Femur (tissue), 1 donor: ENCODE results near the gene EXPH5.
"Not testable (repeated sequence)": the region's sequence is repeated elsewhere in the genome, so short reads cannot be mapped to it uniquely, and the experiment has no call there.

Experiments used
- DNase-seq: peaks from one replicate; pipeline ENCODE4 v3.0.0-alpha.2; 2017

EXPH5 gene, protein sequence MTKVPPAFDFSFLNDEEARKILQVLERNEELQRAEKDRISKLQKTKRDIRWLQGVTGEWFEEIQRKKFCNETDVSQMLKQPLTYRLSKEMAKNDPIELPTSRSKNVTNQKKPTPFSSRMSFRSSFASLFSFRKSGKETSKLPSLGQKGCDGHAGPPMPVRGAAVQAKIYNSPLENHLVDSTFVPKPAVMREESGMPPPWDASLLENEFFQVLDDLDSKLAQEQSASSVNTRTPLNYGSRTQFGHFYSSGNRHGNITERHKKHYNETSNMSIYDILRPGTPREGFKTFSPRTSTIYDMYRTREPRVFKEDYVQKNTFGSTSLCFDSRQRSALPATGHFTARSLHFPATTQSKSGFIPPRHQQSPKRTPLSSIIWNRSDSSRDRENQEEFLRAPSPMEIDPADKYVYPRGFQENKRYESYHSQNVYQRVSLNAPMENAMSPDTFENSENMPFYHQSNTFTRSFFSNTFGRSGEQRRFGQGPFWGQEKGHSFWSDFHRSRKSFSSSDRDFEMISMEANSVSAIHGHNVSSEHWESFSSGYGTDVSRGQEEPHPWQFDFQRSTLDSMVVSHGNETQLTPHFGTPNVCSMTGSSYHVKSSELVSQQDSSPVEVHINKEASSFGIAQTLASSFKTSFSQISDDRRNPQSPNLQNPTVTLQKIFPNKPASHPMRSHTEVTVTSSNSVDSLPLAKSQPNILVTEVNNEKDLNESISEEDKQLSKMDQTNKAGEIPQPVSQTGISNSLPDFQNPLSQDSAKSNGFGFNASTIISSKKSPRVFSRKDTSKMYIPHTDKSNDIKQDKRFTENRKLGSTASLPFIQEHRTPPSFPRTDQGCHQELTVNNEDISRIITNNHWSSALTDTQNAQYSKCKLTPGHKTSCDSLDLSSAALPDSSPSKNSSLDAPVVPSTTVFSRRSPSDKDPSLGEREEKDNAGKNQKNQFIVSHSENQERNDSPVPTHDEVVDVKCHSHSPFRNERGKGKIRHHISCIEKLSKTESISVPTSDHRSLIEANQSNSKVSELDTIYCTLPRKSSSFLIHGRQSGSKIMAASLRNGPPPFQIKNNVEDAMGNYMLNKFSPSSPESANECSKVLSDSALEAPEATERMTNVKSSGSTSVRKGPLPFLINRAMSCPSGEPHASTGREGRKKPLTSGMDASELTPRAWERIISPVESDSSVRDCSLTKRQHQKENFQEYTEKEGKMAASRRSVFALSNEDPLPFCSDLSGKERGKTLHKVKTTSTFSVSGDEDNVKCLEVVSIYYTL (N-terminal part only)

GRCh38 chr11:108593214-108593922 lies at the start of gene EXPH5:
TSS of gene EXPH5 (minus strand) at chr11:108593768. CDS start at chr11:108593536, 232 bp downstream.
- DNase-seq, result peak; percentile 85

- DNase-seq, result not testable (repeated sequence)
Measured at GRCh38 chr11:108641752-108642151, 48.2 kb upstream of the EXPH5 start.

DNA sequence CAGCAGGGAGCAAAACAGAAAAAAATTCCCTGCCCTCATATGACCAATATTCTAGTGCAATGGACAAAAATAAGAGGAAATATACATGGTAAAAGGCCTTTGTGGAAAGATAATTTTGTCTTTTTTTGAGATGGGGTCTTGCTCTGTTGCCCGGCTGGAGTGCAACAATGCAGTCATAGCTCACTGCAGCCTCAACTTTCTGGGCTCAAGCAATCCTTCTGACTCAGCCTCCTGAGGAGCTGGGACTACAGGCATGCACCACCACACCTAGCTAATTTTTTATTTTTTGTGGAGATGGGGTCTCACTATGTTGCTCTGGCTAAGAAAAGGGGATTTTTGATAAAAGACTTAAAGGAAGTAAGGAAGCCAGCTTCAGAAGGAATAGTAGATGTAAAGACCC lies 45.6 kb upstream of the EXPH5 start:
- DNase-seq, result no peak

GRCh38 chr11:108636222-108636621 lies 42.7 kb upstream of the EXPH5 start:
- DNase-seq, result no peak

DNA sequence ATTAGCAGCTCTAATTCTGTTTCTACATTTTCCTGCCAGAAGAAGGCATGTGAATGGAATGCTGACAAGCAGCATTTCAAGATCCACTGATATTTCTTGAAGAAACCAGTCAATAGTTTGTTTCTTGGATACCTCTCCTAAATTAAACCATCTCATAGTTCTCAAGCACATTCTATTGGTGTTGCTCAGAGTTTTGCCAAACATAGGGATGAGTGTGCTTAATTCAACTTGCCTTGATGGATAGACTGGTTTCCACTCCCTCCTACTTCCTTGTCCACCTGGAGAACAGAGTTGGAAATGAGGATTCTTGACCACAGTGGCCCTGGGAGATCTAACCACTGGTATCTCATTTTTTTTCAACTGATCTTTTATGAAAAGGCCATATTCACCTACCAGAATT lies 41.5 kb upstream of the EXPH5 start:
- DNase-seq, result no peak

GRCh38 chr11:108632041-108632704 lies 38.6 kb upstream of the EXPH5 start:
- no peak for DNase-seq

- no peak for DNase-seq
Measured at GRCh38 chr11:108629274-108629673, 35.7 kb upstream of the EXPH5 start.

DNA sequence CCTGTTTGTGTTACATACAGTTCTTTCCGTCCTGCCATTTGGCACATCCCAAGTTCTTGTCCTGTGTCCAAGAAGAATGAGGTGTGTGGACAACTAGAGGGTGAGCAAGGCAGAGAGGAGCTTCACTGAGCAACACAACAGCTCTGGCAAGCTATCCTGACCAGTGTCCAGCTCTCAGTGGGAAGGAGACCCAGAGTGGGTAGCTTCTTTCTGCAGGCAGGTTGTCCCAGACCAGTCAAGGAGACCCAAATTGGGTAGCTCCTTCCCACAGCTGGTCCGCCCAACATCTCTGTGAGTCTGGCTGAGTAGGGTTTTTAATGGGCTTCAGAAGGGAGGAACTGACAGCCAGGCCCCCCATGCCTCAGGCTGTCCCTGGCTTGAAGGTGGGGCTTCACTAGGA lies 35.2 kb upstream of the EXPH5 start:
- no peak for DNase-seq

DNA sequence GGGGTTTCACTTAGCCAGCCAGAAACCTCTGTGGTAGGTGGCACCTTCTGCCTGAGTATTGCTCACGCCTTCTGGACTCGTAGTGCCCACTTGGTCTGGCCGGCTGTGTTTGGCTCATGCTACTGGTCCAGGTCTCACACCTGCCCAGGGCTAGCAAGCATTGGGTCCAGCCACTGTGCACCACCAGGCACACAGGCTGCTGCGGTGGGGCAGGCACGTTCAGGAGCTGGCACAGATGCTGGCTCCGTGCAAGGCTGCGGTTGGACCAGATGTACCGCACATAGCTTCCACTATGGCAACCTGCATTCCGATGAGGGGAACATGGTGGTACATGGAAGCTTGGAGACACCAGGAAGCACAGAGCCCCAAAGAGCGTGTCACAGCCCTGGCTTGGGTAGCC lies 34.8 kb upstream of the EXPH5 start:
- no peak for DNase-seq

- DNase-seq, result no peak
Measured at GRCh38 chr11:108624196-108624925, 30.8 kb upstream of the EXPH5 start.

DNA sequence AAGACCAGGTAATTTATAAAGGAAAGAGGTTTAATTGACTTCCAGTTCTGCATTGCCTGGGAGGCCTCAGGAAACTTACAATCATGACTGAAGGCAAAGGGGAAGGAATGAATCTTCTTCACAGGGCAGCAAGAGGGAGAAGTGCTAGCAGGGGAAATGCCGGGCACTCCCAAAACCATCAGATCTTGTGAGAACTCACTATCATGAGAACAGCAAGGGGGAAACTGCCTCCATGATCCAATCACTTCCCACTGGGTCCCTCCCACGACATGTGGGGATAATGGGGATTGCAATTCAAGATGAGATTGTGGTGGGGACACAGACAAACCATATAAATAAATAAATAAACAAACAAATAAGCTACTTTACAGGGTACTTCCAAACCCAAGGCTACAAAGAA lies 28.8 kb upstream of the EXPH5 start:
- no peak for DNase-seq

- DNase-seq, result no peak
Measured at GRCh38 chr11:108620958-108621772, 27.6 kb upstream of the EXPH5 start.

GRCh38 chr11:108618529-108618928 lies 25.0 kb upstream of the EXPH5 start:
- no peak for DNase-seq

DNA sequence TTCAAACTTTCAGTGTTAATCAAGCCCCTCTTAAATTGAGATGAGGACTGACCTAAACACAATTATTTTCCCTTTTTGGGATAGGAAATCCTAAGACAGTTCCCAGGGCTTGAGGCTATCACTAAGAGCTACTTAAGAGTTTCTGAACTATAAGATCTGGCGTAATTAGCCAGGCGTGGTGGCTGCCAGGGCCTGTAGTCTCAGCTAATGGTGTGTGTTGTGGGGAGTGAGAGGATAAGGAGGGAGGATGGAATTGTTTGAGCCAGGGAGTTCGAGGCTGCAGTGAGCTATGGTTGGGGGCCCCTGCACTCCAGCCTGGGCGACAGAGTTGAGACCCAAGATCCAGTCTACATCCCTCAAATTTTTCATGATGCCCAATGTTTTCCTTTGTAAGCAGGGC lies 23.5 kb upstream of the EXPH5 start:
- DNase-seq, result no peak

DNA sequence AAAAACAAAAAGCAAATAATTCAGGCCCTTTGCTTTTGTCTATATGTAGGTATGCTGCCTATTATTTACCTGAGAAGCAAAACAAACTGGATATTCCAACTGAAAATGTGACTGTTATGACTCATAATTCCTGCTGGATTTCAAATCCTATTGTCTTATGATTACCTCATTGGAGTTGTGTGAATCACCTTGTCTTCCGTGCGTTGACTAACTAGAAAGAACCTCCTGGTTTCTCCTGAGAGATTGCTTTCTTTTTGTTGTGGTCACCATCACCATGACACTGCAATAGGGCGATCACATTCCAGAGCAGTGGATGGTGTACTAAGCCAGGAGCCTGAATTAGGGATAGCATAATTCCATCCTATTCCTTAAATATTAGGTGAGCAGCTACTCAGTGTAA lies 23.0 kb upstream of the EXPH5 start:
- no peak for DNase-seq

DNA sequence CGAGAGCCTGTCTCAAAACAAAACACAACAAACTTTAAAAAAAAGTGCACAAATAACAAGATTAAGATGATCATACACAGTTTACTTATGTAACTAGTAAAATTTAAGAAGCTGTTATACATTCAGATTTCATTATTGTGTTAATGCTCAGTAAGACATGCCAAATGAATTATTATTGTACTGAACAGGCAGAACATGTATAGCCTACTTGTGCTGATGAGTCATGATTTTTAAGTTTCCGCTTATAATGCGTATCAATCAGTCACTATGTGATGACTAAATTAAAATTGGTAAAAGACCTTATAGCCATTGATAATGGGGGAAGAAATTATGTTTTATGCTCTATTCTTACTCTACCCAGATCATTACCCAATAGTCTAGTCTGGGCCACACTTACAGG lies 20.5 kb upstream of the EXPH5 start:
- DNase-seq, result no peak

- no peak for DNase-seq
Measured at GRCh38 chr11:108609682-108610081, 16.1 kb upstream of the EXPH5 start.

- no peak for DNase-seq
Measured at GRCh38 chr11:108608548-108608947, 15.0 kb upstream of the EXPH5 start.

- DNase-seq, result no peak
Measured at GRCh38 chr11:108606495-108607160, 13.1 kb upstream of the EXPH5 start.

- no peak for DNase-seq
Measured at GRCh38 chr11:108606070-108606469, 12.5 kb upstream of the EXPH5 start.
